GM21717 (cell line): Measurements from ENCODE around the gene WDR88.
"Not testable (repeated sequence)": the region's sequence is repeated elsewhere in the genome, so short reads cannot be mapped to it uniquely, and the experiment has no call there.

Experiments
- ATAC-seq: cut with Tn5 transposase; IDR thresholded peaks from one replicate; pipeline ENCODE4 v1.9.1; 2021; ENCODE audit warnings: mild to moderate bottlenecking, moderate library complexity; ENCODE audit not compliant: unreplicated experiment

WDR88 gene

DNA sequence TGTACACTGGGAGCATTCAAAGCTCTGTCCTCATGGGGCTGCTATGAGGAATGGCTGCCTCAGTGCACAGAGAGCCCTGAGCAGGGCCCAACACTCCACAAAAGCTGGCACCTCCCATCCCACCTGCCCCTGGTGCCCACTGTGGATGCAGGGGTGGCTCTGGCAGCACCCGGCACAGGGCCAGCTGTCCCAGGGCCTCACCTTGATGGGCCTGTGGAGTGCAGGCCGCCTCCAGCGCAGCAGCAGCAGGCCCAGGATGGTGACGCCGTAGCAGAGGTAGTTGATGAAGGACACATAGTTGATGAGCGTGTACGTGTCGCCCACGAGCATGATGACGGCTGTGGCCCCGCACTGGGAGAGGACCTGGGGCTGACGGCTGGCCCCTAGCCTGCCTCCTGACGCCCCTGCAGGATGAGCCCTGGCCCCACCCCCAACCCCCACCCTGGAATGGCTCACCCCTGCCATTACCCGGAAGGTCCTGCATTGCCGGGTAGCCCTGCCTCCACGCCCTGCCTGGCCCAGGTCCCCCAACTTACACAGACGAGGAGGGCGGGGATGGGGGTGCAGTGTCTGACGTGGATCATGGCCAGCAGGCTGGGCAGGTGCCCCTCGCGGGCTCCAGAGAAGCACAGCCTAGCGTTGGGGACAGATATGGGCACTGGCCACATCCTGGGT is 78.5 kb downstream of the WDR88 start:
- no peak for ATAC-seq

DNA sequence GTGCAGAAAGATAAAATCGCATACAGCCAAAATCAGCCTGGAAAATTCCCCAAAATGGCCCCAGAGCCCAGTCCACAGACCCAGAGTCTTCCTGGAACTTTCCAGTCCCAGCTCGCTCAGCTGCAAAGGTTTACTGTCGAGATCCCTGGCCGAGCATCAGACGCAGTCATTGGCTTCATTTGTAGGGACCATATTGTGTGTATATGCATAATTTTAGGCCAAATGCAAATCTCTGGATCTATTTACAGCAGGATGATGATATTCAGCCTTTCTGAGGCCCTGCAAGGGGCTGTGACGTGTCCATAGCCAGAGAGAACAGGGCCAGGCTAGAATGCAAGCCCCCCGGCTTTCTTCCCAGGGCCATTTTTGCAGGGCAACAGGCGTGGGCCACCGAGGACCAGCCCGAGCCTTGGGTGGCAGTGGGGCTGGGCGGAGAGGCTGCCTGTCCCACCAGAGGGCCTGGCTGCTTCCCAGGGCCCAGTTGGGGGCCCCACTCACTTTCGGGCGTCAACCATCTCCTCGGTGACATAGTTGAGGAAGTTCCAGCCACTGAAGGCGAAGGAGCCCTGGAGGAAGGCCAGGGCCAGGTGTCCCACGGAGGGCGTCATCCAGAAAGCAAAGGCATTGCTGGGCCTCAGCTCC is 80.0 kb downstream of the WDR88 start:
- ATAC-seq: no peak

DNA sequence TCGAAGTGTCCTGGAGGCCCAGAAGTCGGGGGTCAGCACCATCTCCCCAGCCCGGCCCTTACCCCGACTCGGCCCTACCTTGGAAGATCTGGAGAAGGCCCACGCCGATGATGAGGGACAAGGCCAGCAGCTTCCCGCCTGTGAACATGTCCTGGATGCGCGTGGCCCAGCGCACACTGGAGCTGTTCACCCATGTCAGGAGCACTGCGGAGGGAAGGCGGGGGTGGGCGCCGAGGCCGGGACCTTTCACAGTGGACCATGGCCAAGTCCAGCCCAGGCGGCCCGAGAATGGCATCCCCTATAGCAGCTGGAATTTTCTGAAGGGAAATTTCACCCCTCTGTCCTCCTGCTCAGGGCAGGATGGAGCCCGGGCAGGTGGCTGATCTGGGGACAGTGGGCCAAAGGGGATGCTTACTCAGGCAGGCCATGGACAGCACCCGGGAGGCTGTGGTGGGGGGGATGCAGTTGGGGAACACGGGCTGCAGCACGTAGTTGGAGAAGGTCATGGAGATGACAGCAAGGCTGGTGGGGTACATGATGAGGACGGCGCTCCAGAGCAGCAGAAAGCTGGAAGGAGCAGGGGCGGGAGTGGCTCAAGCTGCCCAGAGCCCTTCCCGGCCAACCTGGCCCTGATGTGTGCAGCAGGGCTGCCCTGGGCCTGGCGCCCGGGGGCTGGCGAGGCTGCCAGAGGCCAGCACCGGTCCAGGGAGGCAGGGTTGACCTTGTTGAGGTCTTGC is 80.7 kb downstream of the WDR88 start:
- ATAC-seq: no peak

DNA sequence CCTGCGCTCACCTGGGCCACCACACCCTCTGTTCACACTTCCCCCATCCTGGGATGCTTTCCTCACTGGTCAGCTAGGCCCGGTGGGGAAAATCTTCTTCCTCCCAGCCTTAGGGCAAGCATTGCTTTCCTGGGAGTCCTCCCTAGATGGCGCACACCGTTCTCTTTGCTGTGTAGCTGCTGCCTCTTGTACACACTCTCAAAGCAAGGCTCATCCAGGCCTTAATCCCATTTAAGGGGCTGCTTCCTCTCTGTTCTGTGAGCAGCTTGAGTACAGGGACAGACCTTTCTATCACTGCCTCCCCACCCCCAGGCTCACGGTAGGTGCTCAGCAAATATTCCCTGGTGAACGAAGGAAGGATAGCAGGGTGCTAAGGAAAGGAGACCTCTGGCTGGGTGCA is 82.7 kb downstream of the WDR88 start:
- no peak for ATAC-seq

DNA sequence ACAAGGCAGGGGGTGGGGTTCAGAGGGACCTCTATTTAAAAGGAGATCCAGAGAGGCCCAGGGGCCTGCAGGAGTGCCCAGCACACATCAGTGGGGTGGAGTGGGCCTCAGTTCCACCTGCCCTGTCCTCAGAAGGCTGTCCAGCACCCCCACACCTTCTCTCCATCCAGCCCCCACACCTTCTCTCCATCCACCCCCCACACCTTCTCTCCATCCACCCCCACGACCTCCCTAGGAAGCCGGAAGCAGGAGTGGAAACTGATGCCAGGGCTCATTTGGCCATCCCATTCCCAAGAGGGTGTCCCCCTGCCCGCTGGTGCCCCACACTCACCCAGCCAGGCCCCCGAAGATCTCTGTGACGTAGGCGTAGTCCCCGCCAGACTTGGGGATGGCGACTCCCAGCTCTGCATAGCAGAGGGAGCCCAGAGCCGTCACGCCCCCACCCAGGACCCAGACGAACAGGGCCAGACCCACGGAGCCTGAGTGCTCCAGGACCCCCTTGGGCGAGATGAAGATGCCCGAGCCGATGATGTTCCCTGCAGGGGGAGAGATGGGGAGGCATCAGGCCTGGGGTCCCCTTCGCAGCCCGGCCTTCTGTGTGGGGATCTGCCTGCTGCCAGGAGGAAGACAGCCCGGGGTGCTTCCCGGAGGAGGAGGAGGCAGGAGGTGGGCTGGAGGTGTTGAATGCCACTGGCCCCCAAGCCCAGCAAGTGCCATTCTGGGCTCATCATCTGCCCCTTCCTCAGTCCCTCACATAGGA is 83.7 kb downstream of the WDR88 start:
- ATAC-seq: no peak

DNA sequence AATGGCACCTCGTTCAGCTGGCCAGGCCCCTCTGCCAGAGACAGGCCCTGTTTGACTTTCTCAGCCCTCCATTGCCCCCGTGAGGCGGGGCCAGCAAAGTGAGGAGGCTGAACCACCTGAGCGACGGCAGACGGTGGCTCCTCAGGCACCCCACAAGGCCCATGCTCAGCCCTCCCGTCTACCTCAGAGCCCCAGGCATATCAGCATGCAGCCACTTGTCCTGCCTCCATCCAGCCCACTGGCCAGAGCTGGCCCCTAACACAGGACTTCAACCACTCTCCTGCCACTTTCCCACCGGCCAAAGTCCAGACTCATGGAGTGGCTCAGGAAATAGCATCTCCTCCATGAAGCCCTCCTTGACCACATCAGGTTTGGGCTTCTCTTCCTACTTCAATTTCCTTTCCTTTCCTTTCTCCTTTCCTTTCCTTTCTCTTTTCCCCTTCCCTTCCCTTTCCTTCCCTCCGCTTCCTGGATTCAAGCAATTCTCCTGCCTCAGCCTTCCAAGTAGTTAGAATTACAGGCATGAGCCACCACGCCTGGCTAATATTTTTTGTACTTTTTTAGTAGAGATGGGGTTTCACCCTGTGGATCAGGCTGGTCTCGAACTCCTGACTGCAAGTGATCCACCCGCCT is 84.4 kb downstream of the WDR88 start:
- ATAC-seq: no peak

DNA sequence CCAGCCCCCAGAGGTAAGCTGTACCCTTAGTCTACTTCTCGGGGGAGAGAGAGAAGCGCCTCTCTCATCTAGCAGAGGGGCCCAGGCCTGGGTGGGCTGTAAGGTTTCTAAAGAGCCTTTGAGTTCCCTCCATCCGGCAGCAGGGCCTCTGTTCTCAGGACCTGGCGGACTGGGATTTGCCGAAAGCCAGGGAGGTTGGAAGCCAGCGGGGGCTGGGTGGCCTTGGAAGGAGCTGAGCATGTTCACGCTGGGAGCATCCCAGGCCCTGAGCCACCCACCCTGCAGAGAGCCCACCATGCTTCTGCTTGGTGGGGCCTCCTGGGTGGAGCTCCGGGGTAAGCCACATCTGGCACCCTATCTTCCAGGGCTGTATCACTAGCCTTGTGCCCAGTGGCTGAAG is 86.0 kb downstream of the WDR88 start:
- no peak for ATAC-seq

DNA sequence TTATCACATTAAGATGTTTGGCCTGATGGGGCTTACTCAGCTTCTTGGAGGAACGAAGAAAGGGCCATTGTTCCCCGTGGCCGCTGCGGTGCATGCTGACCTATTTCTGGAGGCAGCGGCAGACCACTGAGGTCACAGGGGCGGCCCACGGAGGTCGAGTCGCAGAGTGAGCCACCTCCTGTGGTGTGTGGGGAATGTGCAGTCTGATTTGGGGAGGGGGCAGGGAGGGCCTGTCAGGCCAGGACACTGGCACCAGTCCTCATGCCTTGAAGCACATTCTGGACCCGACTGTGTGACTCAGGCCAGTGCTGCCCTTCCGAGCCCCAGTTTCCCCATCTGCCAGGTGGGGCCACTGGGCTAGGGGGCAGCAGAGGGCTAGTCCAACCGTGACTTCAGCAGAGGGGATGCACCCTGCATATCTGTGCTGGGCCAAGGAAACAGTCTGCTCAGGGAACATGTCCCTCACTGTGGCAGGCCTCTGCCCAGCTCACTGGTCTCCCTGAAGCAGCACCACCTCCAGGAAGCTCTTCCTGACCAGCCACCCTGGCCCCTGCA is 87.4 kb downstream of the WDR88 start:
- no peak for ATAC-seq

DNA sequence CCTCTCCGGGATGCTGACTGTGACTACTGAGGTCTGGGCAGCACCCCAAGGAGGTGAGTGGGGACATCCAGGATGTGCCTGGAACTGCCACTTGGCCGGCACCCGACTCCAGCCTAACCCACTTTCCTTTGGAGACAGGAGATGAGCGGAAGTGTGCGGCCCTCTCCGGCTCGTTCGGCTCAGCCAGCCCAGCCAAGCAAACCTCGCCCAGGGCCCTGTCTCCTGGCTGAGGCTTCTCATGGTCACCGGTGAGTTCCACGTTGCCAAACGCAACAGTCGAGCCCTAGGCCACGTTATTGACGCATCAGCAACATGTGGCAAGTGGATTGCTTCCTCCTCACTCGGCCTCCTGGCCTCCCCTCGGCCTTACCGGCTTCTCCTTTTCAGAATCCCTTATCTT is 88.2 kb downstream of the WDR88 start:
- no peak for ATAC-seq

DNA sequence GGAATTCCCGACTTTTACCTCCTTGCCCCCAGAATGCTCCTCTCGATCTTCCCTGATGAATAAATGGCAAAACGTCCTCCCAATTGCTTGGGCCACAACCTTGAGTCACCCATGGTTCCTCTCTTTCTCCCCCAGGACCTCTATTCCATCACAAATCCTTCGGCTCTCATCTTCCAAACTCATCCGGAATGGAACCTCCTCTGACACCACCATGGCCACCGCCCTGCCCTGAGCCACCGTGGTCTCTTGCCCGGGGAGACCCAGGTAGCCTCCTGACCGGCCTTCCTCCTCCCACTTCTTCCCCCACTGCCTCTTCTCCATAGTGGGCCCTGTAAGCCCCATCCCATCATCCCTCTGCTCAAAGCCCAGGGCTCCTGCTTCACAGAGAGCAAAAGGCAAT is 88.8 kb downstream of the WDR88 start:
- ATAC-seq: no peak

DNA sequence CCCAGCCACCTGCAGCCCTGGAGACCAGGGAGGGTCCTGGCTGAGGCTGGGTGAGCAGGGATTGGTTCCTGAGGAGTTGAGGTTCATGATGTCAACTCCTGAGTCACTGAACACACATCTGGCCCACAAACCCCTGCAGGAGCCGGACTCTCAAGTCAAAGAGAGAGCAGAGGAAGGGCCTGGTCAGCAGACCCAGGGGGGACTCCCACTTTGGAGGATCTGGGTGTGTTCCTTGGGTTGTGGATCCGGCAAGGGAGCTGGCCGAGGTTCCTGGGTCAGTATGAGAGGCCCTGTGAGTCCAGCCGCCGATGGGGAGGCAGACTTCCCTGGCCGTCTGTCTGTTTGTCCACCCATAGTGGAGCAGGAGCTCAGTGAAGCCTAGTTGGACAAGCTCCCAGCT is 89.7 kb downstream of the WDR88 start:
- ATAC-seq: no peak

DNA sequence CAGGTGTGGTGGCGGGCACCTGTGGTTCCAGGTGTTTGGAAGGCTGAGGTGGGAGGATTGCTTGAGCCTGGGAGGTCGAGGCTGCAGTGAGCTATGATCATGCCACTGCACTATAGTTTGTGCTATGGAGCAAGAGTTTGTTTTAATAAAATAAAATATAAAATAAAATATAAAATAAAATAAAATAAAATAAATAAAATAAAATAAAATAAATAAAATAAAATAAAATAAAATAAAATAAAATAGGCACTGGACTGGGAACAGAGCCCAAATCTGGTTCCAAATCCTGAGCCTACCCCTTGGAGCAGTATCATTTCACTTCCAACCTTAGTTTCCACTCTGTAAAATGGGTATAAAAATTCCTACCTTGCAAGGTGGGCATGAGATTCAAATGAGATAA is 90.3 kb downstream of the WDR88 start:
- not testable (repeated sequence) for ATAC-seq

DNA sequence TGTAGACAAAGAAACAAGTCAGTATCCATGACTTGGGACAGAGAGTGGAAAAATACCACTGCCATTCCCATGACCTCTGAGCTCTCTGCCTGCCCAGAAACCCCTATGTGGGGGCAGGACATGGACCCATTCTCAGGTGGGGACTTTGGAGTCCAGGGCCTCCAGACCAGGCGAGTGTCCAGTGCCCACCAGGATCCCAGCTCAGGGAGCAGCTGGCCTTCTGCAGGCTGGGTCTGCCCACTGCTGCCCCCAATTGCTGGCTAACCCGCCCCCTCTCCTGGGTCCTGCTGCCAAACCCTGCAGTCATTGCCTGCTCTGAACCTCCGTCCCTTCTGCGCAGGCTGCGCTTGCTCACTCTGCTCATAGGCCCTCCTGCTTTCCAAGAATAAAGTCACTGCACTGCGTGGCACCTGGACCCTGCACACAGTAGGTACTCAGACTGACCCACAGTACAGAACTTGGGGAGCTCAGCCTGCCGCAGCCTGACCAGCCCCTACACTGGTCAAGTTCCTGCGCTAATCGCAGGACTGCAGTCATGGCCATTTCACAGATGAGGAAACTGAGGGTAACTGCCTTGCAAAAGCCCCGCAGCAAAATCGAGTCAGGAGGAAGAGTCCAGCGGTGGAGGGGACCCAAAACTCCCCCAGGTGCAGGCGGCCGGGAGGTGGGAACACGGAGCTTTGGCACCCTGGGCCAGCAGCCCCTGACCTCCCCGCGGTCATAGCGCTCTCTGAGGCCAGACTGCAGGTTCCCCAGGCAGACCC is 93.0 kb downstream of the WDR88 start:
- no peak for ATAC-seq
